WERI-Rb-1 (cell line): ENCODE data around the gene ITGB2.

ENCODE experiments used
- DNase-seq: peaks from one replicate; pipeline ENCODE4 v3.0.0-alpha.2; 2020
- H3K27ac ChIP-seq: fragments of 250-450 bp; sonication (Bioruptor Pico); 2 replicates; pipeline ENCODE4 v1.5.1; 2020; ENCODE audit warnings: mild to moderate bottlenecking, moderate library complexity
- H3K27me3 ChIP-seq: fragments of 250-450 bp; sonication (Bioruptor Pico); 2 replicates; pipeline ENCODE4 v1.5.1; 2021; ENCODE audit warnings: mild to moderate bottlenecking, low read depth, moderate library complexity; ENCODE audit not compliant: insufficient read depth, severe bottlenecking
- H3K36me3 ChIP-seq: fragments of 250-450 bp; sonication (Bioruptor Pico); 2 replicates; pipeline ENCODE4 v1.5.1; 2020; ENCODE audit warnings: mild to moderate bottlenecking, moderate library complexity
- H3K4me3 ChIP-seq: 2 replicates; pipeline ENCODE4 v1.5.1; 2011; ENCODE audit warnings: low read depth, mild to moderate bottlenecking, control low read depth, low read length
- H3K9me3 ChIP-seq: fragments of 250-450 bp; sonication (Bioruptor Pico); 2 replicates; pipeline ENCODE4 v1.5.1; 2021; ENCODE audit warnings: mild to moderate bottlenecking, moderate library complexity; ENCODE audit not compliant: severe bottlenecking
- CTCF ChIP-seq: IDR thresholded peaks from 2 replicates; pipeline ENCODE4 v1.5.1; 2011; ENCODE audit warnings: low read depth, mild to moderate bottlenecking, control low read depth, inconsistent platforms, low read length

Gene ITGB2

GRCh38 chr21:44966135-44967081, 45.7 kb upstream of the ITGB2 start:
- DNase-seq = no peak
- H3K27me3 ChIP-seq = no peaks in the 10 kb centered on the region
- peak overlapping the region; percentile 68 for H3K27ac ChIP-seq
- TF ChIP-seq CTCF = no peak
- H3K36me3 ChIP-seq = peaks cover 72% of the 10 kb centered on the region
- H3K9me3 ChIP-seq = no peaks in the 10 kb centered on the region
- no peak overlapping the region for H3K4me3 ChIP-seq

- DNase-seq = peak; percentile 73
- Histone ChIP-seq H3K9me3 (no peaks in the 10 kb centered on the region), H3K4me3 (no peak overlapping the region), H3K36me3 (peaks cover 82% of the 10 kb centered on the region), H3K27ac (peak overlapping the region; percentile 68), H3K27me3 (no peaks in the 10 kb centered on the region)
- TF ChIP-seq CTCF = no peak
Observed at GRCh38 chr21:44965251-44966022, 44.7 kb upstream of the ITGB2 start.

GRCh38 chr21:44964381-44964780, 43.7 kb upstream of the ITGB2 start:
- peaks cover 87% of the 10 kb centered on the region for H3K36me3 ChIP-seq
- no peaks in the 10 kb centered on the region for H3K27me3 ChIP-seq
- H3K27ac ChIP-seq = no peak overlapping the region
- no peak for TF ChIP-seq CTCF
- H3K9me3 ChIP-seq = no peaks in the 10 kb centered on the region
- H3K4me3 ChIP-seq = no peak overlapping the region
- no peak for DNase-seq

GRCh38 chr21:44962403-44962966, 41.8 kb upstream of the ITGB2 start:
- Histone ChIP-seq H3K27ac (no peak overlapping the region), H3K4me3 (no peak overlapping the region), H3K36me3 (peaks cover 83% of the 10 kb centered on the region), H3K27me3 (no peaks in the 10 kb centered on the region), H3K9me3 (no peaks in the 10 kb centered on the region)
- TF ChIP-seq CTCF = no peak
- DNase-seq = no peak

- Histone ChIP-seq H3K27me3 (no peaks in the 10 kb centered on the region), H3K27ac (no peak overlapping the region; the same call in 1 of the 2 replicates), H3K36me3 (peaks cover 86% of the 10 kb centered on the region), H3K9me3 (no peaks in the 10 kb centered on the region), H3K4me3 (no peak overlapping the region)
- no peak for TF ChIP-seq CTCF
- no peak for DNase-seq
Observed at GRCh38 chr21:44960141-44961092, 39.7 kb upstream of the ITGB2 start.
